Uterus (tissue), 4 donors: ENCODE measurements around the gene AOAH. TPM values are rescaled to one million over a fixed set of nuclear protein-coding genes. Genes with fewer than 3 reads are reported as not detected.

Experiments
- DNase-seq, 2 donors: peaks; one replicate each; pipeline ENCODE4 v3.0.0-alpha.2; 2019 to 2020
- H3K27ac ChIP-seq, 2 donors: fragments of 200-600 bp; sonication (generic); 1 replicate in 1 of 2; 2 replicates in 1 of 2; pipeline ENCODE4 v1.5.1; 2016 to 2018
- H3K27me3 ChIP-seq, 2 donors: fragments of 200-600 bp; sonication (generic); one replicate each; pipeline ENCODE4 v1.5.1; 2018 to 2019; ENCODE audit warnings: control low read depth in 1 of 2
- H3K36me3 ChIP-seq, 2 donors: fragments of 200-600 bp; sonication (generic); one replicate each; pipeline ENCODE4 v1.5.1; 2019; ENCODE audit warnings: control low read depth in 1 of 2
- H3K4me1 ChIP-seq, 2 donors: fragments of 200-600 bp; sonication (generic); one replicate each; pipeline ENCODE4 v1.5.1; 2018 to 2019; ENCODE audit warnings: control low read depth in 1 of 2
- H3K4me3 ChIP-seq, 2 donors: fragments of 200-600 bp; sonication (generic); 1 replicate in 1 of 2; 2 replicates in 1 of 2; pipeline ENCODE4 v1.5.1; 2018 to 2019; ENCODE audit warnings: mild to moderate bottlenecking in 1 of 2
- H3K9me3 ChIP-seq, 2 donors: fragments of 200-600 bp; sonication (generic); one replicate each; pipeline ENCODE4 v1.5.1; 2019; ENCODE audit warnings: control low read depth in 1 of 2
- CTCF ChIP-seq, 4 experiments: fragments of 200-600 bp in 2 of 4; fragments of 450-650 bp in 2 of 4; sonication (generic) in 2 of 4; IDR thresholded peaks; one replicate each; pipeline ENCODE4 v1.5.1; 2016 to 2019; ENCODE audit warnings: antibody characterized with exemption in 4 of 4, mild to moderate bottlenecking in 2 of 4, moderate library complexity in 1 of 4
- POLR2A ChIP-seq, 2 donors: fragments of 450-650 bp; IDR thresholded peaks; one replicate each; pipeline ENCODE4 v1.6.1; 2016; ENCODE audit warnings: antibody characterized with exemption in 2 of 2, mild to moderate bottlenecking in 1 of 2, moderate library complexity in 1 of 2
- intact Hi-C: fragments of 100-400 bp; cut with DNase I; formaldehyde crosslinking; loops from one replicate; pipeline ENCODE4 v1.15.1; 2023; ENCODE audit warnings: low total_unique reads
- total RNA-seq, 4 donors: library from RNA; depleted of rRNA in 3 of 4; stranded (reverse); fragments of >200 nt in 3 of 4; gene quantifications; one replicate each; pipeline versions ENCODE4 v1.1.0 to v1.2.4, GENCODE V29; 2014 to 2023
- donor health status: DM: yes; HTN: yes; CAD: no.

AOAH gene
- total RNA-seq, 4 donors from 2014 or later: 5.5 to 60.9 (median 8.6) TPM

DNA sequence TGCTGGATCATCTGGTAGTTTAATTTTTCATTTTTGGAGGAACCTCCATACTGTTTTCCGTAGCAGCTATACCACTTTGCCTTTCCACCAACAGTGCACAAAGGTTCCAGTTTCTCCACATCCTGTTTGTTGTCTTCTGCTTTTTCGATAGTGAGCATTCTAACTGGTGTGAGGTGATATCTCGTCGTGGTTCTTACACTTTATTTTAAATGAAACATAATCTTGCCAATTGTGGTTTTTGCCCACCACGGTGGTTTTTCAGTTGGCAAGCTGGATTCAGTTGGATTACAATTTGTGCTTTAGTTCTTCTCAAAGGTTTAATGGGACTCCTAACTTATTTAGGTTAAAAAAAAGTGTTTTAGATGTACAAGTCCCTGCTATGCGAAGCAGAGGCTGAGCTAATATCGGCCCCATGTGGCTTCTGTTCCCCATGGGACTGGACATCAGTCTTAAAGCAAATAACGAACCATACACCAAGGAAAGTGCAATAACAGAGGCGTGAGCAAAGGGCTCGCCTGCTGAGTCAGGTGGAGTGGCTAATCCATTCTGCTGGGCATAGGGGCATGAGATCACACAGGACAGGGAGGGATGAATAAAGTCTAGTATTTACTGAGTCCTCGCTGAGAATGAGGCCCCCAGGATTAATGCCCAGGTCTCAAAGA is 153.6 kb downstream of the AOAH start:
- TF ChIP-seq POLR2A (IDR thresholded peaks at IDR 0.05) (no peak), CTCF (IDR thresholded peaks at IDR 0.05) (no peak)
- no peaks in the 10 kb centered on the region for H3K9me3 ChIP-seq
- intact Hi-C loops: no loop called here
- H3K4me3 ChIP-seq: no peak overlapping the region
- H3K4me1 ChIP-seq: no peaks in the 10 kb centered on the region
- DNase-seq: no peak
- H3K36me3 ChIP-seq: no peaks in the 10 kb centered on the region
- H3K27me3 ChIP-seq: no peaks in the 10 kb centered on the region
- H3K27ac ChIP-seq: no peak overlapping the region

DNA sequence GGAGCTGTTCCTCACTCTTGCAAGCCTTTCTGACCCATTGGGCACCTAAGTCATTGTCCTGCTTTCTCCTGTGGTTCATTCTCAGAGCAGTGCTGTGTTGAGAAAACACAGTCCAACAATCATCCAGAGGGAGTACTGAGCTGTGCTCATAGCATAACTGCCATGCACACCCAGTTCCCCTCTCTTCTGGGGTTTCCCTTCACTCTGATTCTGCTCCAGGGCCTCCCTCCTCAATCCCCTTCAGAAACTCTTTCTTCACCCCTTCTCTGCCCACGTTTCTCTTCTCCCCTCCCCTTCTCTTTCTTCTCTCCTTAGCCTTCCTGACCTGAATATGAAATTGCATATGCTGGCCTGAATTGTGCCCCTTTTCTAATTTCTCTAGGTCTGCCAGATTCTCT is 155.8 kb downstream of the AOAH start:
- H3K4me3 ChIP-seq: no peak overlapping the region
- H3K27ac ChIP-seq: no peak overlapping the region
- H3K4me1 ChIP-seq: no peaks in the 10 kb centered on the region
- H3K36me3 ChIP-seq: no peaks in the 10 kb centered on the region
- H3K9me3 ChIP-seq: no peaks in the 10 kb centered on the region
- no peaks in the 10 kb centered on the region for H3K27me3 ChIP-seq
- TF ChIP-seq POLR2A (IDR thresholded peaks at IDR 0.05): no peak
- TF ChIP-seq CTCF (IDR thresholded peaks at IDR 0.05): no peak
- no peak for DNase-seq
- intact Hi-C loops: no loop called here

DNA sequence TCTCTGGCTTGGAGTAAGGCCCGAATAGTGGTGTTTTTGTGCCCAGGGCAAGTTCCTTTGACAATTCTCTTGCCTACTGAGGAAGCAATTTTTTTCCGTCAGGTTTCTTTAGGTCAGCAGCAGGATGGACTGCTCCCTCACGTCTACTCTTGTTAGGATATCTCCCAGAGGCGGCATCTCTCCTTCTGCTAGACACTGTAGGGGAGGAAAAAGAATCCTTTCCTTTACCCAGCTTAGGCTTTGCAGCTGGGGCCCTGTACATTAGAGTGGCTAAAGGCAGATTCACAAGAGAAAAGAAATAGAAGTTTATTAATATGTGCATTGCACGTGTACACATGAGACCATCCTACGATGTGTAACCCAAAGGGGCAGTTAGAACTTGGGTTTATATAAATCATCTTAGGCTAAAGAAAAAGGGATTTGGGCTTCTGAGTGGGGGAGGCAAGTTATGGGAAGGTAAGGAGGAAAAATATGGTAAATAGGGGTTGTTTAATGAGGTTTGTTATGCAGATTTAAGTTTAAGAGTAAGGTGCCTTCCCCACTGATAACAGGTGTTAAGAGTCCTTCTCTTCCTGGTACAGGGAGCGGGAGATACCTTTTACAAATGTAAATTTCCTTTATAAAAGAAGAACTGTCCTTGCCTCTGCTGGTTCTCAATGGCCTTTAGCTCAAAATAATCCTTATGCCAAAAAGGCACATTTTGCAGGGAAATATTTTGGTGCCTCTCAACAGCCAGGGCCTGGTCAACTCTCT is 156.4 kb downstream of the AOAH start:
- intact Hi-C loops: no loop called here
- H3K27me3 ChIP-seq: no peaks in the 10 kb centered on the region
- H3K9me3 ChIP-seq: no peaks in the 10 kb centered on the region
- H3K4me1 ChIP-seq: no peaks in the 10 kb centered on the region
- DNase-seq: no peak
- H3K36me3 ChIP-seq: no peaks in the 10 kb centered on the region
- no peak for TF ChIP-seq CTCF (IDR thresholded peaks at IDR 0.05)
- TF ChIP-seq POLR2A (IDR thresholded peaks at IDR 0.05): no peak
- no peak overlapping the region for H3K27ac ChIP-seq
- H3K4me3 ChIP-seq: no peak overlapping the region

DNA sequence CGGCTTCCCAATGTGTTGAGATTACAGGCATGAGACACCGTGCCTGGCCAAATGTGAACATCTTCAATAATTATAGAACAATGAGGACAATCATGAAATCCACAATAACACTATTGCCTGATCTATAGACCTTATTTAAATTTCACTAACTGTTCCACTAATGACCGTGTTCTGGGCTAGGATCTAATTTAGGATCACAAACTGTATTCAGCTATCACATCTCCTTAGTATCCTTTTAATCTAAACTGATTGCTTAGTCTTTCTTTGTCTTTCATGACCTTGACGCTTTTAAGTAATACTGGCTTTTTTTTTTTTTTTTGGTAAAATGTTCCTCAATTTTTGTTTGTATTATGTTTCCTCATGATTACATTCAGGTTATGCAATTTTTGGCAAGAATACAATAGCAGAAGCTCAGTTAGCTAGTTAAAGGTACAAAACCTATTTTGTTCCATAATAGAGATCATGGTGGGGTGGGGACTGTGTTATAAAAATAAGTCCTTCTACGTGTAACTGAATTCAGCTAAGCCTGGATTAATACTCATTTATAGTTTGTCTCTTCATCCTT is 158.4 kb downstream of the AOAH start:
- no peak for TF ChIP-seq POLR2A (IDR thresholded peaks at IDR 0.05)
- DNase-seq: no peak
- intact Hi-C loops: no loop called here
- Histone ChIP-seq H3K27me3 (no peaks in the 10 kb centered on the region), H3K27ac (no peak overlapping the region), H3K4me3 (no peak overlapping the region), H3K36me3 (no peaks in the 10 kb centered on the region), H3K4me1 (no peaks in the 10 kb centered on the region), H3K9me3 (no peaks in the 10 kb centered on the region)

- Histone ChIP-seq H3K27ac (no peak overlapping the region), H3K27me3 (no peaks in the 10 kb centered on the region), H3K36me3 (no peaks in the 10 kb centered on the region), H3K9me3 (no peaks in the 10 kb centered on the region), H3K4me3 (no peak overlapping the region), H3K4me1 (no peaks in the 10 kb centered on the region)
- DNase-seq: no peak
- TF ChIP-seq CTCF (IDR thresholded peaks at IDR 0.05) (no peak), POLR2A (IDR thresholded peaks at IDR 0.05) (no peak)
- intact Hi-C loops: no loop called here
These were observed 159.8 kb downstream of the AOAH start for GRCh38 chr7:36564489-36564888.
